GM21390 (cell line): ENCODE data around the gene PGA4.
"Not testable (repeated sequence)": the region's sequence is repeated elsewhere in the genome, so short reads cannot be mapped to it uniquely, and the experiment has no call there.

Source experiments
- ATAC-seq: cut with Tn5 transposase; IDR thresholded peaks from one replicate; pipeline ENCODE4 v1.9.1; 2021; ENCODE audit not compliant: unreplicated experiment

Gene PGA4

DNA sequence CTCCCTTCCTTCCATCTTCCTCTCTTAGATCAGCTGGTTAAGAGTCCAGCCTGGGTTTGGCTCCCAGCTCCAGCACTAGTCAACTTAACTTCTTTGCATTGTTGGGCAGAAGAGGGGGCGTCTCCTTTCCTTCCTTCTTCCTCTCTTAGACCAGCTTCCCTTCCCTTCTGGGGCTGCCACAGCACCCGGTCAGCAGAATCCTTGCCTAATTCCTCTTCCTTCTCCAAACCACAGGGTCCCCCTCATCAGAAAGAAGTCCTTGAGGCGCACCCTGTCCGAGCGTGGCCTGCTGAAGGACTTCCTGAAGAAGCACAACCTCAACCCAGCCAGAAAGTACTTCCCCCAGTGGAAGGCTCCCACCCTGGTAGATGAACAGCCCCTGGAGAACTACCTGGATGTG is 18.3 kb upstream of the PGA4 start:
- not testable (repeated sequence) for ATAC-seq

DNA sequence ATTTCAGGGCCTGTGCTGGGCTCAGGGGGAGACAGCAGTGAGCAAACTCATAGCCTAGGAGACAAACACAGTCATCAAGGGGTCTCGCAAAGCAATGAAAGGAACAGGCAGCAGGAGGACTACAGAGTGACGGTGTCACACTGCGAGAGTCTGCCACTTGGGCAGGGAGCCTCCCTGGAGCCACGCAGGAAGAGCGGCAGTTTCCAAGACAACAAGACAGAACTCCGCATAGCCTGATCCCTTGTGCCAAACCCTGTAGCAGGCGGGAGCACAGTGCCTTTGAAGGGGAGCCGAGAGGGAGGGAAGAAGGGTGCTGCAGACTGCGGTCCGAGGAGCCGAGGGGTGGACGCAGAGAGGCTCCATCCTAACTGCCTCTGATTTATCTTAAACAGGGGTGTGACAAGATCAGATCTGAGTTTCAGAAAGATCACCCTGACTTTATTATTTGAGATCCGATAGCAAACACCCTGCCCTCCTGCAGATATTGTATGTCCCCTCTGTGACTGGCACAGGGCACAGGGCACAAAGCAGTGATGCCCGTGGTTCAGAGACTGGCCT is 17.6 kb upstream of the PGA4 start:
- not testable (repeated sequence) for ATAC-seq

GRCh38 chr11:61207636-61208310 is 14.4 kb upstream of the PGA4 start:
- ATAC-seq: not testable (repeated sequence)

DNA sequence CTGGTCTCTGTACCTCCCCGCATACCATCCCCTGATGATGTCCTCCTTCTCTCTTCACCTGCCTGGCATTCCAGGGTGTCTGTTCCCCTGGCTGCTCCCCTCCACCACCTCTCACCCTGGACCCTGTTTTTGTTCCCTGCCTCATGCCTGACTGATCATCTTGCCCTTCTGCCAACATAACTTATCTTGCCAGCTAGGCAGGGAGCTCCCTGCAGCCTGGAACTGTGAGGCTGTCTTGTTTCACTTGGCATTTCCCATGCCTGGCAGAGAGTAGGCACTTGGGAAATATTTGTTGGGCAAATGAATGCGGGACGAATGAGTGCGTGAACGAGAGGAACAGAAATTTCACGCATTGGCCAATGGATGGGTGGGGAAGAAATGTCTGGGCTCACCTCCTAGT is 11.5 kb upstream of the PGA4 start:
- ATAC-seq: not testable (repeated sequence)

- not testable (repeated sequence) for ATAC-seq
Observed at GRCh38 chr11:61211327-61211952, 10.7 kb upstream of the PGA4 start.

GRCh38 chr11:61212202-61212601 is 9.9 kb upstream of the PGA4 start:
- not testable (repeated sequence) for ATAC-seq

DNA sequence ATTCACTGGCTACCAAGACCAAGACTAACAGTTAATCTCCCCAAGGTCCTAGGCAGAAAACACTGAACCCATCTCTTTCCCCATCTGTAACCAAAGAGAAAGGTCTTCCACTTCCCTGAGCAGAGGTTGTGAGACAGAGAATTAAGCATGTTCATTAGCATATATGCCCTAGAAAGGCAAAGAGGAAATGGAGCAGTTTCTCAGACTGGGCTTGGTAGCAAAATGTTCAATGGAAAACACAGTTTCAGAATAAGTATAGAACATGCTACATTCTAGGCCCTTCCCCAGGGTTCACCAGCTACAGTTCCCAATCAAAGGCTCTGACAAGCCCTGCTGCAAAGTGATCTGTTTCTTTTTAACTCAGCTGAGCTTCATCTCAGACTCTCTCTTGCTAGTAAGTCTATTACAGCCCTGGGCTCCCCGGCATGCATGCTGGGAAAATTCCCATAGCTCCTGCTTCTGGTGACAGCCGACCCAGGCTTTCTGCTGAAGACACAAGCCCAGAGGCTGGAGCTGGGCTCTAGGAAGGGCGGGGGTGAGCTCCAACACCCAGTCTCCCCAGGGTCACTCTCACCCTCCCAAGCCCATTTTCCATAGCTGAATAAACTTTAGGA is 8.3 kb upstream of the PGA4 start:
- ATAC-seq: not testable (repeated sequence)

DNA sequence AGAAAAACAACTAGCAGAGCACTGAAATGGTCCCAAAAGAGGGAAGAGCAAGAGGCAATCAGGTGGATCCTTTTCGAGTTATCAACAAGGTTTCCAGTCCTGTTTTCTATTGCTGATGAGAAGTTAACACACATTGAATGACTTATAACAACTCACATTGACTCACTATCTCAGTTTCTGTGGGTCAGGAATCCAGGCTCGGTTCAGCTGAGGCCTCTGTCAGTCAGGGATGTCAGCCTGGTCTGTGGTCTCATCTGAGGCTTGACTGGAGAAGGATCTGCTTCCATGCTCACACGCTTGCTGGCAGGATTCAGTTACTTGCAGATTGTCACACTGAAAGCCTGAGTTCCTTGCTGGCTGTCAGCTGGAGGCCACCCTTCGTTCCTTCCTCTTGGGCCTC is 3.8 kb upstream of the PGA4 start:
- ATAC-seq: not testable (repeated sequence)

DNA sequence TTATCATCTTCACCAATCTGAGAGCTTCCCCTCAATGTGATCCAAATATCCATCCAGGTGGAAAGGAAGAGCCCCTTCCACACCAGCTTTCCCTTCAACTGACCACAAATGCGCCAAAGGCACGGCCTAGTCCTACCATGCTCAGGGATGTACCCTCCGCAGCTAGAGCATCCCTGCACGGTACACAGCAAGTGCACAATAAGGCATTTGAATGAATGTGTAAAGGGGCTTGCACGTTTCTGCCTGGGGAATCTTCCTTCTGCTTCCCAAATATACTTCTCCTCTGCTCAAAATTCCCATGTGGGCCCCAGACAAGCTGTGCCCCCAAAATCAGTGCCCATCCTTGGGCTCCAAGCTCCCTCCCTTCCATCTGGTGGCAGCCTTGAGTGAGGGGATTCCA is 3.1 kb upstream of the PGA4 start:
- not testable (repeated sequence) for ATAC-seq

- ATAC-seq: not testable (repeated sequence)
Observed at GRCh38 chr11:61222692-61223091, 545 bp downstream of the PGA4 start.

GRCh38 chr11:61226457-61227137 is 4.5 kb downstream of the PGA4 start:
- not testable (repeated sequence) for ATAC-seq

DNA sequence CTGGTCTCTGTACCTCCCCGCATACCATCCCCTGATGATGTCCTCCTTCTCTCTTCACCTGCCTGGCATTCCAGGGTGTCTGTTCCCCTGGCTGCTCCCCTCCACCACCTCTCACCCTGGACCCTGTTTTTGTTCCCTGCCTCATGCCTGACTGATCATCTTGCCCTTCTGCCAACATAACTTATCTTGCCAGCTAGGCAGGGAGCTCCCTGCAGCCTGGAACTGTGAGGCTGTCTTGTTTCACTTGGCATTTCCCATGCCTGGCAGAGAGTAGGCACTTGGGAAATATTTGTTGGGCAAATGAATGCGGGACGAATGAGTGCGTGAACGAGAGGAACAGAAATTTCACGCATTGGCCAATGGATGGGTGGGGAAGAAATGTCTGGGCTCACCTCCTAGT is 7.3 kb downstream of the PGA4 start:
- ATAC-seq: not testable (repeated sequence)

GRCh38 chr11:61231033-61231432 is 8.9 kb downstream of the PGA4 start:
- not testable (repeated sequence) for ATAC-seq

DNA sequence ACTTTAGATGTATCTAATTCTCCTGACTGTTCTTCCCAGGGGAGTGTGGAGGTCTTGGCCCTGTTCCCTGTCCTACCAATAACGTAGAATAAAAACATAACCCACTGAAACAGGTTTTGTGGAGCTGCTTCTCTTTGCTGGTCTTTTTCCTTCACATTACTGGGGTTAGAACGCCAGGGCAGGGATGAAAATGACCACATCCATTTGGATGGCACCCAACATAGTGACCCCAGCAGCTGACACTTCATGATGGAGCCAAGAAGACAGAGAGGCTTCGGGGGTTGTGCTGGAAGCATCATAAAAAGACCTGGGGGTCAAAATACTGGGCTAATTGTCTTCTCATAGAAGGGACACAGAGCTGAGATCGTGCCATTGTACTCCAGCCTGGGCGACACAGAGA is 9.4 kb downstream of the PGA4 start:
- ATAC-seq: not testable (repeated sequence)

DNA sequence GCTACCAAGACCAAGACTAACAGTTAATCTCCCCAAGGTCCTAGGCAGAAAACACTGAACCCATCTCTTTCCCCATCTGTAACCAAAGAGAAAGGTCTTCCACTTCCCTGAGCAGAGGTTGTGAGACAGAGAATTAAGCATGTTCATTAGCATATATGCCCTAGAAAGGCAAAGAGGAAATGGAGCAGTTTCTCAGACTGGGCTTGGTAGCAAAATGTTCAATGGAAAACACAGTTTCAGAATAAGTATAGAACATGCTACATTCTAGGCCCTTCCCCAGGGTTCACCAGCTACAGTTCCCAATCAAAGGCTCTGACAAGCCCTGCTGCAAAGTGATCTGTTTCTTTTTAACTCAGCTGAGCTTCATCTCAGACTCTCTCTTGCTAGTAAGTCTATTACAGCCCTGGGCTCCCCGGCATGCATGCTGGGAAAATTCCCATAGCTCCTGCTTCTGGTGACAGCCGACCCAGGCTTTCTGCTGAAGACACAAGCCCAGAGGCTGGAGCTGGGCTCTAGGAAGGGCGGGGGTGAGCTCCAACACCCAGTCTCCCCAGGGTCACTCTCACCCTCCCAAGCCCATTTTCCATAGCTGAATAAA is 10.5 kb downstream of the PGA4 start:
- not testable (repeated sequence) for ATAC-seq

DNA sequence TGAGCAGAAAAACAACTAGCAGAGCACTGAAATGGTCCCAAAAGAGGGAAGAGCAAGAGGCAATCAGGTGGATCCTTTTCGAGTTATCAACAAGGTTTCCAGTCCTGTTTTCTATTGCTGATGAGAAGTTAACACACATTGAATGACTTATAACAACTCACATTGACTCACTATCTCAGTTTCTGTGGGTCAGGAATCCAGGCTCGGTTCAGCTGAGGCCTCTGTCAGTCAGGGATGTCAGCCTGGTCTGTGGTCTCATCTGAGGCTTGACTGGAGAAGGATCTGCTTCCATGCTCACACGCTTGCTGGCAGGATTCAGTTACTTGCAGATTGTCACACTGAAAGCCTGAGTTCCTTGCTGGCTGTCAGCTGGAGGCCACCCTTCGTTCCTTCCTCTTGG is 15.0 kb downstream of the PGA4 start:
- not testable (repeated sequence) for ATAC-seq

DNA sequence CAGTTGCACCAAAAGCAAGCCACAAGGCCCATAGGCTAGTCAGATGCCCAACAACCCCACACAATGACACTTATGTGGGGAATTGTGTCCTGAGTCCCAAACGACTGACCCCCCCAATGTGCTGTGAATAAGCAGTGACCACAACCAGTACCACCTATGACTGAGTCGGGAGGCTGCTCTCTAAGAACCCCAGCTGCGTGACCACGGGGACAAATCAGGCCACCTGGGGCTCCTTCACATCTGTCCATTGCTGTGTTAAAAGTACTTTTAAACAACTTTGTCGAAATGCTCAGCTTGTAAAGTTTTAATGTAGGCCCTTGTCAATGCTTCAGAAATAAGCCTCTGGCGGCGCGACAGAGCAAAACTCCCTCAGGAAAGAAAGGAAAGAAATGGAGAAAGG is 18.1 kb downstream of the PGA4 start:
- not testable (repeated sequence) for ATAC-seq

GRCh38 chr11:61240875-61241274 is 18.7 kb downstream of the PGA4 start, which contains the start of gene PGA5:
TSS of gene PGA5 (plus strand) at chr11:61241175. CDS start at chr11:61241227, 52 bp downstream.
- not testable (repeated sequence) for ATAC-seq

- ATAC-seq: not testable (repeated sequence)
Observed at GRCh38 chr11:61241526-61241925, 19.4 kb downstream of the PGA4 start.

GRCh38 chr11:61245284-61245964 is 23.3 kb downstream of the PGA4 start:
- not testable (repeated sequence) for ATAC-seq
